ENCODE results near the gene MSRB2. TPM values are rescaled to one million over a fixed set of nuclear protein-coding genes. Genes with fewer than 3 reads are reported as not detected.

The MSRB2 gene
- total RNA-seq, 1 experiment from 2014 or later = 9.6 TPM

DNA sequence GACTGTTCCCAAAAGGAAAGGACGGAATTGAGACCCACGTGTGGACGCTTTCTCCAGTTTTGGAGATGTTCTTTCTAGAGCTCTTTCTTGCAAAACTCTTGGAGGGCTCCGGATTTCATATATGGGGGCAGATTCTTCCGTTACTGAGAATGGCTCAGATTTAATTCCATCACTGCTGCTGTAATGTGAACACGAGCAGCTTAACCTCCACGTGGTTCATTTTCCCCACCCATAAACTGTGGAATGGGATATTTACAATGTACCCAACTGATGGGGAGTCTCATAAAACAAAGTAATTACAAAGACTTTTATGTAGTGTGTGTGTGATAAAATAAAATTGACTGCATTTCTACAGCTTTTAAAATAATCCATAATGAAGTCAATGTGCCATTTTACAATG lies 15.1 kb upstream of the MSRB2 start (continued):
- TF ChIP-seq, protein P1, sequence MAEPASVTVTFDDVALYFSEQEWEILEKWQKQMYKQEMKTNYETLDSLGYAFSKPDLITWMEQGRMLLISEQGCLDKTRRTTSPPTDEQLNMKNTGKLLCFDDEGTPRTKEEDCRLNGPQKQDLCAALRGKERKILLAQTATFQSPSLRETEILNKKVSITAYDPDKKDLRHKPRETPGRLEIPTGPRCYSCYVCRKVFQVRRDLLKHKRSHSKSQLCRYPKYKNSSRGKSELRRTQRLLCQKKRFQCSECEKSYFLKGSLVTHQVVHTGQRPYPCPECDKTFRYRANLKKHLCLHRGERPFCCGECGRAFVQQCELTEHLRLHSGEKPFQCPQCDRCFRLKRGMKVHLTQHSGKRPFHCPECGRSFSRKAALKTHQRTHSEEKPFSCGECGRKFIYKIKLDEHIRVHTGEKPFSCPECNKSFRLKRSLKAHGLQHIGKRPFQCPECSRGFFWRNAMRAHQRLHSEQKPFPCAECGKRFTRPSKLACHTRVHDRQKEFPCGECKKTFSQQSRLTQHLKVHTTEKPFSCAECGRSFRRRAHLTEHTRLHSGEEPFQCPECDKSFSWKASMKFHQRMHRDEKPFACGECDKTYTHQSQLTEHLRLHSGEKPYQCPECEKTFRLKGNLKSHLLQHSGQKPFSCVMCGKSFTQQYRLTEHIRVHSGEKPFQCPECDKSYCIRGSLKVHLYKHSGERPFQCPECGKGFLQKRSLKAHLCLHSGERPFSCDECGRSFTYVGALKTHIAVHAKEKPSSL (CRISPR knock-in tag; conservative IDR thresholded peaks at IDR 0.05) = no peak
- TF ChIP-seq RELA (CRISPR knock-in tag; IDR thresholded peaks at IDR 0.05; ENCODE audit: borderline replicate concordance) (no peak), OVOL2 (CRISPR knock-in tag; IDR thresholded peaks at IDR 0.05; ENCODE audit: borderline replicate concordance) (no peak), ZNF263 (CRISPR knock-in tag; IDR thresholded peaks at IDR 0.05; ENCODE audit: low read depth) (no peak), TEAD1 (CRISPR knock-in tag; IDR thresholded peaks at IDR 0.05) (no peak), JAZF1 (CRISPR knock-in tag; IDR thresholded peaks at IDR 0.05) (no peak), CREM (CRISPR knock-in tag; IDR thresholded peaks at IDR 0.05) (no peak)
- TF ChIP-seq, protein P2, sequence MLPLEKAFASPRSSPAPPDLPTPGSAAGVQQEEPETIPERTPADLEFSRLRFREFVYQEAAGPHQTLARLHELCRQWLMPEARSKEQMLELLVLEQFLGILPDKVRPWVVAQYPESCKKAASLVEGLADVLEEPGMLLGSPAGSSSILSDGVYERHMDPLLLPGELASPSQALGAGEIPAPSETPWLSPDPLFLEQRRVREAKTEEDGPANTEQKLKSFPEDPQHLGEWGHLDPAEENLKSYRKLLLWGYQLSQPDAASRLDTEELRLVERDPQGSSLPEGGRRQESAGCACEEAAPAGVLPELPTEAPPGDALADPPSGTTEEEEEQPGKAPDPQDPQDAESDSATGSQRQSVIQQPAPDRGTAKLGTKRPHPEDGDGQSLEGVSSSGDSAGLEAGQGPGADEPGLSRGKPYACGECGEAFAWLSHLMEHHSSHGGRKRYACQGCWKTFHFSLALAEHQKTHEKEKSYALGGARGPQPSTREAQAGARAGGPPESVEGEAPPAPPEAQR (CRISPR knock-in tag; IDR thresholded peaks at IDR 0.05) = no peak

DNA sequence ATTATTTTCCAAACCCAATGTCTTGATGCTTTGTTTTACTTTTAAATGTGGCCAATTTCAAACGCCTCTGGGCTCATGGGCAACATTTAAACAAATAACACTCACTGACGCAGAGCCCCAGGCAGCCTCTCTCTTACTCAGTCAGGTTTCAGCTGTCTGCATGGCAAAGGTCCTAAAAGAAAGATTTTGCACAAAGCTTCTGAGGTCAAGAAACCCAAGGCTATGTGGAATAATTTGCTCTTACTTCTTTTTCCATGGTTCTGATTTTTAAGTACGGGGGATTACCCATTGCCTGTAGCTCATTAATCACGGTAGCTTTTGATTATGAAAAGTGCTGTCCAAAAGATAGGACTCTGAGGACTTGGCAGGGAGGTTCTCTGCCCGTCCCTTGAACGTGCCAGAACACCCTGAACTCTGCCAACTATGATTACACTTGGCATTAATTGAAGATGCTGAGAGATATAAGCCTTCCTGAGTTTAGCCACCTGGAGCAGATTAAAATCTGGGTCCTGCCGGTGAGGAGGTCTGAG lies 14.1 kb upstream of the MSRB2 start:
- peaks cover 7% of the 10 kb centered on the region for H3K9me3 Mint-ChIP-seq
- POLR2A ChIA-PET = no interaction called here

More for the DNA sequence above, 14.1 kb upstream of the MSRB2 start:
- no peak overlapping the region for H3K27ac Mint-ChIP-seq
- H3K36me3 Mint-ChIP-seq = no peaks in the 10 kb centered on the region
- CTCF ChIA-PET = interaction anchor here (1.0 kb wide), 1 partner anchor 77 kb away, joined by 4 read pairs; no protein-coding TSS in a partner anchor
- peaks cover 8% of the 10 kb centered on the region for H3K4me1 Mint-ChIP-seq
- ATAC-seq (no peak), DNase-seq (ENCODE audit: low spot score) (no peak)
- H3K27me3 Mint-ChIP-seq (ENCODE audit: low read depth) = no peaks in the 10 kb centered on the region
- no peak overlapping the region for H3K4me3 Mint-ChIP-seq
- TF ChIP-seq, protein P3, sequence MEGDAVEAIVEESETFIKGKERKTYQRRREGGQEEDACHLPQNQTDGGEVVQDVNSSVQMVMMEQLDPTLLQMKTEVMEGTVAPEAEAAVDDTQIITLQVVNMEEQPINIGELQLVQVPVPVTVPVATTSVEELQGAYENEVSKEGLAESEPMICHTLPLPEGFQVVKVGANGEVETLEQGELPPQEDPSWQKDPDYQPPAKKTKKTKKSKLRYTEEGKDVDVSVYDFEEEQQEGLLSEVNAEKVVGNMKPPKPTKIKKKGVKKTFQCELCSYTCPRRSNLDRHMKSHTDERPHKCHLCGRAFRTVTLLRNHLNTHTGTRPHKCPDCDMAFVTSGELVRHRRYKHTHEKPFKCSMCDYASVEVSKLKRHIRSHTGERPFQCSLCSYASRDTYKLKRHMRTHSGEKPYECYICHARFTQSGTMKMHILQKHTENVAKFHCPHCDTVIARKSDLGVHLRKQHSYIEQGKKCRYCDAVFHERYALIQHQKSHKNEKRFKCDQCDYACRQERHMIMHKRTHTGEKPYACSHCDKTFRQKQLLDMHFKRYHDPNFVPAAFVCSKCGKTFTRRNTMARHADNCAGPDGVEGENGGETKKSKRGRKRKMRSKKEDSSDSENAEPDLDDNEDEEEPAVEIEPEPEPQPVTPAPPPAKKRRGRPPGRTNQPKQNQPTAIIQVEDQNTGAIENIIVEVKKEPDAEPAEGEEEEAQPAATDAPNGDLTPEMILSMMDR (IDR thresholded peaks at IDR 0.05) = no peak
- TF ChIP-seq, protein P4, sequence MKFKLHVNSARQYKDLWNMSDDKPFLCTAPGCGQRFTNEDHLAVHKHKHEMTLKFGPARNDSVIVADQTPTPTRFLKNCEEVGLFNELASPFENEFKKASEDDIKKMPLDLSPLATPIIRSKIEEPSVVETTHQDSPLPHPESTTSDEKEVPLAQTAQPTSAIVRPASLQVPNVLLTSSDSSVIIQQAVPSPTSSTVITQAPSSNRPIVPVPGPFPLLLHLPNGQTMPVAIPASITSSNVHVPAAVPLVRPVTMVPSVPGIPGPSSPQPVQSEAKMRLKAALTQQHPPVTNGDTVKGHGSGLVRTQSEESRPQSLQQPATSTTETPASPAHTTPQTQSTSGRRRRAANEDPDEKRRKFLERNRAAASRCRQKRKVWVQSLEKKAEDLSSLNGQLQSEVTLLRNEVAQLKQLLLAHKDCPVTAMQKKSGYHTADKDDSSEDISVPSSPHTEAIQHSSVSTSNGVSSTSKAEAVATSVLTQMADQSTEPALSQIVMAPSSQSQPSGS (CRISPR knock-in tag; IDR thresholded peaks at IDR 0.05; ENCODE audit: borderline replicate concordance, low read depth) = no peak
- no peak for TF ChIP-seq SMAD3 (CRISPR knock-in tag; IDR thresholded peaks at IDR 0.05; ENCODE audit: borderline replicate concordance)
- TF ChIP-seq, protein P5, sequence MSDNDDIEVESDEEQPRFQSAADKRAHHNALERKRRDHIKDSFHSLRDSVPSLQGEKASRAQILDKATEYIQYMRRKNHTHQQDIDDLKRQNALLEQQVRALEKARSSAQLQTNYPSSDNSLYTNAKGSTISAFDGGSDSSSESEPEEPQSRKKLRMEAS (CRISPR knock-in tag; IDR thresholded peaks at IDR 0.05) = no peak
- no peak for TF ChIP-seq ESRRA (CRISPR knock-in tag; IDR thresholded peaks at IDR 0.05; ENCODE audit: borderline replicate concordance)
- TF ChIP-seq, protein P1 (CRISPR knock-in tag; conservative IDR thresholded peaks at IDR 0.05) = no peak
- TF ChIP-seq, protein P6, sequence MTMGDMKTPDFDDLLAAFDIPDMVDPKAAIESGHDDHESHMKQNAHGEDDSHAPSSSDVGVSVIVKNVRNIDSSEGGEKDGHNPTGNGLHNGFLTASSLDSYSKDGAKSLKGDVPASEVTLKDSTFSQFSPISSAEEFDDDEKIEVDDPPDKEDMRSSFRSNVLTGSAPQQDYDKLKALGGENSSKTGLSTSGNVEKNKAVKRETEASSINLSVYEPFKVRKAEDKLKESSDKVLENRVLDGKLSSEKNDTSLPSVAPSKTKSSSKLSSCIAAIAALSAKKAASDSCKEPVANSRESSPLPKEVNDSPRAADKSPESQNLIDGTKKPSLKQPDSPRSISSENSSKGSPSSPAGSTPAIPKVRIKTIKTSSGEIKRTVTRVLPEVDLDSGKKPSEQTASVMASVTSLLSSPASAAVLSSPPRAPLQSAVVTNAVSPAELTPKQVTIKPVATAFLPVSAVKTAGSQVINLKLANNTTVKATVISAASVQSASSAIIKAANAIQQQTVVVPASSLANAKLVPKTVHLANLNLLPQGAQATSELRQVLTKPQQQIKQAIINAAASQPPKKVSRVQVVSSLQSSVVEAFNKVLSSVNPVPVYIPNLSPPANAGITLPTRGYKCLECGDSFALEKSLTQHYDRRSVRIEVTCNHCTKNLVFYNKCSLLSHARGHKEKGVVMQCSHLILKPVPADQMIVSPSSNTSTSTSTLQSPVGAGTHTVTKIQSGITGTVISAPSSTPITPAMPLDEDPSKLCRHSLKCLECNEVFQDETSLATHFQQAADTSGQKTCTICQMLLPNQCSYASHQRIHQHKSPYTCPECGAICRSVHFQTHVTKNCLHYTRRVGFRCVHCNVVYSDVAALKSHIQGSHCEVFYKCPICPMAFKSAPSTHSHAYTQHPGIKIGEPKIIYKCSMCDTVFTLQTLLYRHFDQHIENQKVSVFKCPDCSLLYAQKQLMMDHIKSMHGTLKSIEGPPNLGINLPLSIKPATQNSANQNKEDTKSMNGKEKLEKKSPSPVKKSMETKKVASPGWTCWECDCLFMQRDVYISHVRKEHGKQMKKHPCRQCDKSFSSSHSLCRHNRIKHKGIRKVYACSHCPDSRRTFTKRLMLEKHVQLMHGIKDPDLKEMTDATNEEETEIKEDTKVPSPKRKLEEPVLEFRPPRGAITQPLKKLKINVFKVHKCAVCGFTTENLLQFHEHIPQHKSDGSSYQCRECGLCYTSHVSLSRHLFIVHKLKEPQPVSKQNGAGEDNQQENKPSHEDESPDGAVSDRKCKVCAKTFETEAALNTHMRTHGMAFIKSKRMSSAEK (CRISPR knock-in tag; IDR thresholded peaks at IDR 0.05; ENCODE audit: borderline replicate concordance) = no peak

All from WTC11 (cell line).